Esophagus (tissue), 2 donors: ENCODE measurements around the gene MPC1. TPM values are rescaled to one million over a fixed set of nuclear protein-coding genes. Genes with fewer than 3 reads are reported as not detected.
"Not testable (repeated sequence)": the region's sequence is repeated elsewhere in the genome, so short reads cannot be mapped to it uniquely, and the experiment has no call there.

Source experiments
- H3K27ac ChIP-seq, 2 donors: one replicate each; pipeline ENCODE4 v1.5.1; 2013; ENCODE audit warnings: low read depth in 2 of 2, mild to moderate bottlenecking in 2 of 2, inconsistent platforms in 1 of 2, low read length in 1 of 2, moderate library complexity in 1 of 2
- H3K27me3 ChIP-seq, 2 donors: one replicate each; pipeline ENCODE4 v1.6.1; 2013; ENCODE audit warnings: low read length in 2 of 2, control low read depth in 1 of 2, mild to moderate bottlenecking in 1 of 2; ENCODE audit not compliant: insufficient read depth in 2 of 2, control insufficient read depth in 1 of 2
- H3K36me3 ChIP-seq, 2 donors: one replicate each; pipeline ENCODE4 v1.6.1; 2013; ENCODE audit warnings: low read length in 1 of 2; ENCODE audit not compliant: control insufficient read depth in 2 of 2, insufficient read depth in 2 of 2
- H3K4me1 ChIP-seq, 2 donors: one replicate each; pipeline ENCODE4 v1.6.1; 2013; ENCODE audit warnings: low read length in 1 of 2; ENCODE audit not compliant: control insufficient read depth in 2 of 2, insufficient read depth in 2 of 2
- H3K4me3 ChIP-seq, 2 donors: one replicate each; pipeline ENCODE4 v1.5.1; 2013; ENCODE audit warnings: low read length in 2 of 2, mild to moderate bottlenecking in 2 of 2, low read depth in 1 of 2, moderate library complexity in 1 of 2
- H3K9me3 ChIP-seq, 2 donors: one replicate each; pipeline ENCODE4 v1.6.1; 2013; ENCODE audit warnings: mild to moderate bottlenecking in 2 of 2, low read depth in 1 of 2, low read length in 1 of 2, moderate library complexity in 1 of 2; ENCODE audit not compliant: control insufficient read depth in 2 of 2, insufficient read depth in 1 of 2
- WGBS, 2 donors: extraction: QIAGEN DNeasy Blood & Tissue Kit; methylation state at CpG; one replicate each; pipeline ENCODE4 v1.1.7; 2013; 5-methylcytosine and 5-hydroxymethylcytosine counted together
- polyA plus RNA-seq, 2 donors: library from polyadenylated mRNA; stranded (reverse); fragments of 200-250 nt; gene quantifications; one replicate each; pipeline ENCODE4 v1.2.3, GENCODE V29; 2013
- donor health status: healthy with polysubstance abuse.
- donor health status: Bipolar disorder and iron deficiency.

MPC1 gene
- polyA plus RNA-seq, 2 donors = 53.0 to 65.5 TPM

- 65 to 74% methylated on average over 10 of the region's 10 CpGs for WGBS, 2 donors
- peaks cover 0 to under 1% of the 10 kb centered on the region in 2 donors for H3K4me1 ChIP-seq
- no peaks in the 10 kb centered on the region for H3K9me3 ChIP-seq
- H3K27ac ChIP-seq = no peak overlapping the region
- peaks cover 0 to 8% of the 10 kb centered on the region in 2 donors for H3K36me3 ChIP-seq
- H3K4me3 ChIP-seq = no peak overlapping the region
- H3K27me3 ChIP-seq = no peaks in the 10 kb centered on the region
Measured at GRCh38 chr6:166410426-166410935, 27.7 kb upstream of the MPC1 start.

- H3K4me3 ChIP-seq = no peak overlapping the region
- H3K27me3 ChIP-seq = no peaks in the 10 kb centered on the region
- H3K9me3 ChIP-seq = no peaks in the 10 kb centered on the region
- H3K4me1 ChIP-seq = no peaks in the 10 kb centered on the region
- H3K27ac ChIP-seq = no peak overlapping the region
- 69 to 80% methylated on average over 22 of the region's 22 CpGs for WGBS, 2 donors
- peaks cover 0 to 8% of the 10 kb centered on the region in 2 donors for H3K36me3 ChIP-seq
Measured at GRCh38 chr6:166408936-166409755, 26.4 kb upstream of the MPC1 start.

GRCh38 chr6:166406197-166406596 lies 23.5 kb upstream of the MPC1 start:
- Histone ChIP-seq H3K27ac (no peak overlapping the region), H3K4me1 (no peaks in the 10 kb centered on the region), H3K9me3 (no peaks in the 10 kb centered on the region), H3K36me3 (no peaks in the 10 kb centered on the region), H3K27me3 (no peaks in the 10 kb centered on the region), H3K4me3 (no peak overlapping the region)
- 81 to 87% methylated on average over 12 of the region's 12 CpGs for WGBS, 2 donors

- no peaks in the 10 kb centered on the region for H3K27me3 ChIP-seq
- WGBS, 2 donors = 68 to 69% methylated on average over 7 of the region's 7 CpGs
- no peaks in the 10 kb centered on the region for H3K9me3 ChIP-seq
- H3K4me1 ChIP-seq = no peaks in the 10 kb centered on the region
- no peaks in the 10 kb centered on the region for H3K36me3 ChIP-seq
- no peak overlapping the region for H3K4me3 ChIP-seq
- H3K27ac ChIP-seq = no peak overlapping the region
Measured at GRCh38 chr6:166405386-166405785, 22.6 kb upstream of the MPC1 start.

GRCh38 chr6:166402582-166403277 lies 20.0 kb upstream of the MPC1 start:
- no peaks in the 10 kb centered on the region for H3K27me3 ChIP-seq
- H3K4me3 ChIP-seq = no peak overlapping the region
- H3K9me3 ChIP-seq = no peaks in the 10 kb centered on the region
- H3K27ac ChIP-seq = no peak overlapping the region
- WGBS, 2 donors = 58 to 59% methylated on average over 6 of the region's 6 CpGs
- no peaks in the 10 kb centered on the region for H3K4me1 ChIP-seq
- H3K36me3 ChIP-seq = no peaks in the 10 kb centered on the region

- 23 to 25% methylated on average over 16 of the region's 16 CpGs for WGBS, 2 donors
- not testable (repeated sequence) for H3K9me3 ChIP-seq, H3K36me3 ChIP-seq, H3K4me3 ChIP-seq, H3K27ac ChIP-seq, H3K27me3 ChIP-seq, H3K4me1 ChIP-seq
Measured at GRCh38 chr6:166400649-166401250, 18.0 kb upstream of the MPC1 start.

GRCh38 chr6:166400181-166400580 lies 17.4 kb upstream of the MPC1 start:
- H3K27me3 ChIP-seq = no peaks in the 10 kb centered on the region
- 80 to 81% methylated on average over 2 of the region's 2 CpGs for WGBS, 2 donors
- no peaks in the 10 kb centered on the region for H3K36me3 ChIP-seq
- H3K4me1 ChIP-seq = no peaks in the 10 kb centered on the region
- no peaks in the 10 kb centered on the region for H3K9me3 ChIP-seq
- no peak overlapping the region for H3K4me3 ChIP-seq
- no peak overlapping the region for H3K27ac ChIP-seq

GRCh38 chr6:166398348-166398747 lies 15.6 kb upstream of the MPC1 start:
- Histone ChIP-seq H3K36me3 (no peaks in the 10 kb centered on the region), H3K9me3 (no peaks in the 10 kb centered on the region), H3K27ac (no peak overlapping the region), H3K4me1 (no peaks in the 10 kb centered on the region), H3K4me3 (no peak overlapping the region), H3K27me3 (no peaks in the 10 kb centered on the region)
- WGBS, 2 donors = 81 to 85% methylated on average over 3 of the region's 3 CpGs

- H3K9me3 ChIP-seq = no peaks in the 10 kb centered on the region
- H3K4me1 ChIP-seq = no peaks in the 10 kb centered on the region
- 87 to 88% methylated on average over 4 of the region's 4 CpGs for WGBS, 2 donors
- no peaks in the 10 kb centered on the region for H3K27me3 ChIP-seq
- H3K36me3 ChIP-seq = no peaks in the 10 kb centered on the region
- no peak overlapping the region for H3K27ac ChIP-seq
- H3K4me3 ChIP-seq = no peak overlapping the region
Measured at GRCh38 chr6:166397849-166398248, 15.1 kb upstream of the MPC1 start.
